Spleen (tissue), 13 donors: Measurements from ENCODE around the gene KRT222. TPM values are rescaled to one million over a fixed set of nuclear protein-coding genes. Genes with fewer than 3 reads are reported as not detected.

Source experiments
- DNase-seq: peaks from one replicate; pipeline ENCODE4 v3.0.0-alpha.2; 2020
- H3K27ac ChIP-seq, 8 donors: fragments of 200-600 bp; sonication (generic) in 7 of 8; 1 replicate in 4 of 8; 2 replicates in 4 of 8; pipeline versions ENCODE4 v1.5.0 to v1.8.0; 2016 to 2021; ENCODE audit warnings: inconsistent platforms in 4 of 8, mild to moderate bottlenecking in 4 of 8, moderate library complexity in 1 of 8
- H3K27me3 ChIP-seq, 7 donors: fragments of 200-600 bp; sonication (generic) in 6 of 7; replicated peaks in 1 of 7; 1 replicate in 4 of 7; 2 replicates in 3 of 7; pipeline versions ENCODE4 v1.5.0 to v1.8.0; 2016 to 2021; ENCODE audit warnings: inconsistent platforms in 3 of 7, mild to moderate bottlenecking in 1 of 7
- H3K36me3 ChIP-seq, 6 donors: fragments of 200-600 bp; sonication (generic) in 5 of 6; 1 replicate in 4 of 6; 2 replicates in 2 of 6; pipeline versions ENCODE4 v1.5.0 to v1.8.0; 2016 to 2021; ENCODE audit warnings: inconsistent platforms in 2 of 6
- H3K4me1 ChIP-seq, 6 donors: fragments of 200-600 bp; sonication (generic) in 5 of 6; 1 replicate in 3 of 6; 2 replicates in 3 of 6; pipeline versions ENCODE4 v1.5.0 to v1.8.0; 2016 to 2021; ENCODE audit warnings: inconsistent platforms in 3 of 6
- H3K4me3 ChIP-seq, 8 donors: fragments of 200-600 bp; sonication (generic) in 7 of 8; 1 replicate in 4 of 8; 2 replicates in 4 of 8; pipeline versions ENCODE4 v1.5.0 to v1.8.0; 2016 to 2021; ENCODE audit warnings: inconsistent platforms in 4 of 8, mild to moderate bottlenecking in 4 of 8, moderate library complexity in 2 of 8
- H3K9me3 ChIP-seq, 8 donors: fragments of 200-600 bp; sonication (generic) in 7 of 8; 1 replicate in 4 of 8; 2 replicates in 4 of 8; pipeline versions ENCODE4 v1.5.0 to v1.8.0; 2016 to 2021; ENCODE audit warnings: inconsistent platforms in 4 of 8
- POLR2A ChIP-seq, 3 donors: fragments of 450-650 bp; IDR thresholded peaks; one replicate each; pipeline ENCODE4 v1.5.1; 2017; ENCODE audit warnings: antibody characterized with exemption in 3 of 3, mild to moderate bottlenecking in 1 of 3
- POLR2AphosphoS5 ChIP-seq, 3 donors: sonication (generic); formaldehyde crosslinking; IDR thresholded peaks; one replicate each; pipeline ENCODE4 v1.5.1; 2017; ENCODE audit warnings: antibody characterized with exemption in 3 of 3
- WGBS, 5 donors: extraction: QIAGEN DNeasy Blood & Tissue Kit in 3 of 5; methylation state at CpG; one replicate each; pipeline versions ENCODE4 v1.1.5 to v1.1.7; 2013 to 2018; 5-methylcytosine and 5-hydroxymethylcytosine counted together
- intact Hi-C: fragments of 100-400 bp; cut with DNase I; formaldehyde crosslinking; loops from one replicate; pipeline ENCODE4 v1.15.0; 2023; ENCODE audit warnings: low total_unique reads
- long read RNA-seq, 2 donors: transcript quantifications; one replicate each; lab custom pipeline, GENCODE V29; 2026
- polyA plus RNA-seq, 3 donors: library from polyadenylated mRNA; stranded (reverse); fragments of 200-250 nt; gene quantifications; one replicate each; pipeline ENCODE4 v1.2.1, GENCODE V29; 2013
- total RNA-seq, 7 donors: library from RNA; depleted of rRNA in 3 of 7; stranded (reverse); fragments of >200 nt in 3 of 7; fragmentation: NEBNext Ultra II Directional in 4 of 7; extraction: Animal tissue kit (Norgen Biotek cat#: 25700) in 4 of 7; gene quantifications; one replicate each; pipeline versions ENCODE4 v1.1.0 to v1.2.1, GENCODE V29; 2016 to 2021
- TF ChIP-seq, protein P1 (sequence below), 11 experiments: fragments of 200-600 bp in 7 of 11; fragments of 450-650 bp in 4 of 11; sonication (generic) in 4 of 11; IDR thresholded peaks in 8 of 11; conservative IDR thresholded peaks in 3 of 11; 1 replicate in 7 of 11; 2 replicates in 4 of 11; pipeline versions ENCODE4 v1.4.0 to v1.8.0; 2016 to 2021; ENCODE audit warnings: antibody characterized with exemption in 11 of 11, inconsistent platforms in 4 of 11, mild to moderate bottlenecking in 1 of 11
- donor health status: healthy with polysubstance abuse.
- donor health status: DM: no; HTN: no; CAD: no; lungs with moderate emphysema.
- donor health status: DM: no; HTN: no; CAD: no.
- donor health status: Bipolar disorder and iron deficiency.
- donor health status: healthy.
- donor health status: DM: no; HTN: no; CAD: no.
- donor health status: DM: yes; HTN: yes; CAD: no.

Gene KRT222
- total RNA-seq (10 to 100 TPM in 2 of 7 donors, 1 to 10 TPM in 5; 3.4 to 13.7 (median 5.3) TPM), polyA plus RNA-seq (1 to 10 TPM; 2.2 to 6.2 (median 3.8) TPM)
- long read RNA-seq, donor 1 = 0 reads
- long read RNA-seq, donor 2 = 0 reads

DNA sequence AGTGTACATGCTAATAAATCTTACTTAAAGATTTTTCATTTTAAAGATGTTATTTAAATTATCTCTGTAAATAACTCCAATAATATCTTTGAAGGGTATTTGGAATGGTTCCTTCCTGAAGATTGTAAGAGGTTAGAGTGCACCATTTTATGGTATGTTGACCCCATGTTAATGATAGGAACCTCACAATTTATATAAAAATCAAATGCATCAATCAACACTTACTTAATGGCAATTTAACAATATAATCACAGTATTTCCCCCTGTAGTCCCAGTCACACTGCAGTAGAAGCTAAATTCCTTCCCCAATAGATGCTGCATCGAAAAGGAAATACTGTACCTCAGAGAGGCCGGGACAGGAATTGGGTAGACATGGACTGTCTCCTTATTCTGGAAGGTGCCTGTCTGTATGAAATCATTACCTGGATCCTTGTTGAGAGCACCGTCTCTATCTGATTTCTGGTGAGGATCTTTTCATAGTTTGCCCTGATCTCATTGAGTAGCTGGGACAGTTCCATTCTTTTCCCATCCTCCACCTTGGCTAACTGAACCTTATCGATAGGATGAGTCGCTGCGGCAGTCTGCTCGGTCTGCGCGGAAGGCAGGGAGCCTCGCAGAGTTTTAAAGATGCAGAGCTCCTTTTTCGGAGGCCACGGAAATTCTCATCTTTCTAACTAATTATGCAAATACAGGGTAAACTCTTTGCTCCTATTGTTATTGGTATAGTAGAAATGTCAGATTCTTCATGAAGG, at the start of gene KRT222:
Gene KRT222 (minus strand): TSS at position 596 of the 752 bp plus-strand sequence. CDS start 78 bp downstream, at position 518.
- peaks cover 0 to 7% (median 0%) of the 10 kb centered on the region in 6 donors for H3K4me1 ChIP-seq
- peak within 1 kb of the TSS; percentile 13 to 65 (median 24) for H3K4me3 ChIP-seq
- no peak for DNase-seq

DNA sequence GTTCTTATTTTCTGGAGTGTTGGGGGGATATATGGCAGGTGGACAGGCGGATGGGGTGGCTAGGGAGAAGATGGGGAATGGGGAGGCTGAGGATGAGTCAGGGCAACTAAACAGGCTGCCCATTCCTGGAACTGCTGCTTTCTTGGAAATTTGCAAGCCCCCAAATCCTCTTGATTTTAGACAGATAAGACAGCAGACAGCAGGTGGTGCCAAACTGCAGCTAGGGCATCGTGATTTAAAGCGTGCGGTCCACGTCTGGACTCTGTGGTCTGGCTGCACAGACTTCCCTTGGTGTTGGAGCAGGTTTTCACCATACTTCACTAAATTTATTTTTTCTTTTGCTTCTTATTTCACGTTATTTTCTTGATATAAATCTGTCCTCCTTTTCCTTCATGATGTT, 49.5 kb upstream of the KRT222 start:
- WGBS, 5 donors = 70 to 83% (median 76%) methylated on average over 6 of the region's 6 CpGs
- no peak for DNase-seq
- TF ChIP-seq POLR2A (IDR thresholded peaks at IDR 0.05) (no peak), POLR2AphosphoS5 (IDR thresholded peaks at IDR 0.05) (no peak)
- TF ChIP-seq, protein P1, sequence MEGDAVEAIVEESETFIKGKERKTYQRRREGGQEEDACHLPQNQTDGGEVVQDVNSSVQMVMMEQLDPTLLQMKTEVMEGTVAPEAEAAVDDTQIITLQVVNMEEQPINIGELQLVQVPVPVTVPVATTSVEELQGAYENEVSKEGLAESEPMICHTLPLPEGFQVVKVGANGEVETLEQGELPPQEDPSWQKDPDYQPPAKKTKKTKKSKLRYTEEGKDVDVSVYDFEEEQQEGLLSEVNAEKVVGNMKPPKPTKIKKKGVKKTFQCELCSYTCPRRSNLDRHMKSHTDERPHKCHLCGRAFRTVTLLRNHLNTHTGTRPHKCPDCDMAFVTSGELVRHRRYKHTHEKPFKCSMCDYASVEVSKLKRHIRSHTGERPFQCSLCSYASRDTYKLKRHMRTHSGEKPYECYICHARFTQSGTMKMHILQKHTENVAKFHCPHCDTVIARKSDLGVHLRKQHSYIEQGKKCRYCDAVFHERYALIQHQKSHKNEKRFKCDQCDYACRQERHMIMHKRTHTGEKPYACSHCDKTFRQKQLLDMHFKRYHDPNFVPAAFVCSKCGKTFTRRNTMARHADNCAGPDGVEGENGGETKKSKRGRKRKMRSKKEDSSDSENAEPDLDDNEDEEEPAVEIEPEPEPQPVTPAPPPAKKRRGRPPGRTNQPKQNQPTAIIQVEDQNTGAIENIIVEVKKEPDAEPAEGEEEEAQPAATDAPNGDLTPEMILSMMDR (IDR thresholded peaks at IDR 0.05 in 8 of 11, conservative IDR thresholded peaks at IDR 0.05 in 3 of 11) = no peak
- no peaks in the 10 kb centered on the region for H3K36me3 ChIP-seq
- H3K4me3 ChIP-seq = no peak overlapping the region
- H3K4me1 ChIP-seq = no peaks in the 10 kb centered on the region
- intact Hi-C loops = no loop called here
- H3K27me3 ChIP-seq = peaks cover 0 to 10% (median 0%) of the 10 kb centered on the region in 7 donors
- no peak overlapping the region for H3K27ac ChIP-seq
- H3K9me3 ChIP-seq = no peaks in the 10 kb centered on the region

More for the DNA sequence above, at the start of gene KRT222:
- Histone ChIP-seq H3K36me3 (no peaks in the 10 kb centered on the region), H3K9me3 (no peaks in the 10 kb centered on the region), H3K27me3 (peaks cover 0 to 30% (median 17%) of the 10 kb centered on the region in 7 donors), H3K27ac (peak within 1 kb of the TSS in 2 of 8 donors; percentile 0 to 32)
- intact Hi-C loops = no loop called here
- WGBS, 5 donors = 9 to 18% (median 14%) methylated on average over 12 of the region's 12 CpGs
- TF ChIP-seq, protein P1 (IDR thresholded peaks at IDR 0.05 in 8 of 11, conservative IDR thresholded peaks at IDR 0.05 in 3 of 11) = no peak
- no peak for TF ChIP-seq POLR2A (IDR thresholded peaks at IDR 0.05)
- peak in 1 of 3 donors; percentile 25 for TF ChIP-seq POLR2AphosphoS5 (IDR thresholded peaks at IDR 0.05)

DNA sequence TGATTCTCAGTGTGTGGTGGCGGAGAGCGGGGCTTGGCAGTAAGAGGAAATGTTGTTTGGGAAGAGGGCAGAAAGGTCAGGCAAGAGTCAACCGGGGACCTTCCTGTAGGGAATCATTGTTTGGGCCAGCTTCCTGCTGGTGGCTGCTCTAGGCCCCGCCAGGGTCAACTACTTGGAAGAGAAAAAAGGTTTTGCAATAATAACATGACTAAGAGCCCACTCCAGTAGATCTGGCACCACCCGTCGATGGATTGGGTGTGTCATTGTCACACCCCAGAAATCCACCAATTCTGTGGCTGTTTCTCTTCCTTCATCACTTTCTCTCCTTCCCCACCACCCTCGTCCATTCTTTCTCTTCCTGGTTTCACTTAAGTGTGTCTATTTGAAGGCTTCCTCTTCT, 42.8 kb upstream of the KRT222 start:
- H3K36me3 ChIP-seq = no peaks in the 10 kb centered on the region
- WGBS, 5 donors = 37 to 51% (median 42%) methylated on average over 7 of the region's 7 CpGs
- H3K27me3 ChIP-seq = peaks cover 0 to 16% (median 0%) of the 10 kb centered on the region in 7 donors
- H3K9me3 ChIP-seq = no peaks in the 10 kb centered on the region
- H3K4me3 ChIP-seq = no peak overlapping the region
- TF ChIP-seq POLR2A (IDR thresholded peaks at IDR 0.05) (no peak), POLR2AphosphoS5 (IDR thresholded peaks at IDR 0.05) (peak in 2 of 3 donors; percentile 56 to 71)
- TF ChIP-seq, protein P1 (IDR thresholded peaks at IDR 0.05 in 8 of 11, conservative IDR thresholded peaks at IDR 0.05 in 3 of 11) = no peak
- peaks cover 0 to 7% (median 1%) of the 10 kb centered on the region in 6 donors for H3K4me1 ChIP-seq
- H3K27ac ChIP-seq = peak overlapping the region; percentile 19 to 78 (median 64)
- DNase-seq = no peak
- intact Hi-C loops = no loop called here

DNA sequence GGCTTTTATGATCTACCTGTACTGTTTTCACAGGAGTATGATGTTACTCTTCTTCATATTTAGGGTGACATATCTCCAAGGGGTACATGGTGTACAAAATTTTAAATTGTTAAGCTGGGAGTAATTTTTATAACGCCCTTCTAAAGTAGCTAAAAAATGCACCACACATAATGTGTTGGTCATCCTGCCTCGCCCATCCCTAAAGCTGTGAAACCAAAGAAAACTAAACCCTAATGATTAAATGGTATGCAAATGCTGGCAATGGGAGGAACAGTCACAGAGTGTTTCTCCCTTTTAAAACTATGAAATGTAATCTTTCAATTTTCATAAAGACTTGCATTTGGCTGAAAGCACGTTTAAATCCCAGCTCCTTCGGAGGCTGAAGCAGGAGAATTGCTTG, 40.6 kb upstream of the KRT222 start:
- H3K36me3 ChIP-seq = no peaks in the 10 kb centered on the region
- H3K4me1 ChIP-seq = peaks cover 0 to 7% (median 1%) of the 10 kb centered on the region in 6 donors
- TF ChIP-seq POLR2AphosphoS5 (IDR thresholded peaks at IDR 0.05) = no peak
- TF ChIP-seq, protein P1 (IDR thresholded peaks at IDR 0.05 in 8 of 11, conservative IDR thresholded peaks at IDR 0.05 in 3 of 11) = no peak
- no peak for TF ChIP-seq POLR2A (IDR thresholded peaks at IDR 0.05)
- no peak for DNase-seq
- no peak overlapping the region for H3K4me3 ChIP-seq
- WGBS, 5 donors = 67 to 75% (median 71%) methylated on average over 4 of the region's 4 CpGs
- H3K27me3 ChIP-seq = peaks cover 0 to 16% (median 0%) of the 10 kb centered on the region in 7 donors
- H3K9me3 ChIP-seq = no peaks in the 10 kb centered on the region
- intact Hi-C loops = no loop called here
- no peak overlapping the region for H3K27ac ChIP-seq
